HL-60 (cell line): Measurements from ENCODE around the gene MGAT4A.

ENCODE experiments used
- DNase-seq, 2 experiments: peaks; one replicate each; pipeline ENCODE4 v3.0.0-alpha.2; 2010 to 2020; ENCODE audit warnings: low read depth in 1 of 2, low spot score in 1 of 2
- H3K27ac ChIP-seq: fragments of 250-450 bp; sonication (Bioruptor Pico); replicated peaks from 2 replicates; pipeline ENCODE4 v1.5.1; 2020; ENCODE audit warnings: mild to moderate bottlenecking, moderate library complexity
- H3K27me3 ChIP-seq: fragments of 250-450 bp; sonication (Bioruptor Pico); 2 replicates; pipeline ENCODE4 v1.5.1; 2021; ENCODE audit warnings: mild to moderate bottlenecking, moderate library complexity; ENCODE audit not compliant: insufficient read depth, poor library complexity, severe bottlenecking
- H3K4me3 ChIP-seq: replicated peaks from 2 replicates; pipeline ENCODE4 v1.5.1; 2011; ENCODE audit warnings: mild to moderate bottlenecking, control low read depth, low read length; ENCODE audit not compliant: insufficient read depth
- GABPA ChIP-seq: IDR thresholded peaks from 2 replicates; pipeline ENCODE4 v1.6.1; 2012; ENCODE audit warnings: low read depth
- POLR2AphosphoS5 ChIP-seq: IDR thresholded peaks from 2 replicates; pipeline ENCODE4 v1.6.1; 2012; ENCODE audit warnings: low read depth
- SPI1 ChIP-seq: IDR thresholded peaks from 2 replicates; pipeline ENCODE4 v1.6.1; 2012; ENCODE audit warnings: low read depth, mild to moderate bottlenecking, borderline replicate concordance
- TF ChIP-seq, protein P1 (sequence below): IDR thresholded peaks from one replicate; pipeline ENCODE4 v1.5.1; 2011; ENCODE audit warnings: low read length, control low read depth, inconsistent platforms; ENCODE audit not compliant: insufficient read depth
- TF ChIP-seq, protein P2 (sequence below): IDR thresholded peaks from 2 replicates; pipeline ENCODE4 v1.6.1; 2012; ENCODE audit warnings: low read depth; ENCODE audit not compliant: insufficient replicate concordance

The MGAT4A gene

DNA sequence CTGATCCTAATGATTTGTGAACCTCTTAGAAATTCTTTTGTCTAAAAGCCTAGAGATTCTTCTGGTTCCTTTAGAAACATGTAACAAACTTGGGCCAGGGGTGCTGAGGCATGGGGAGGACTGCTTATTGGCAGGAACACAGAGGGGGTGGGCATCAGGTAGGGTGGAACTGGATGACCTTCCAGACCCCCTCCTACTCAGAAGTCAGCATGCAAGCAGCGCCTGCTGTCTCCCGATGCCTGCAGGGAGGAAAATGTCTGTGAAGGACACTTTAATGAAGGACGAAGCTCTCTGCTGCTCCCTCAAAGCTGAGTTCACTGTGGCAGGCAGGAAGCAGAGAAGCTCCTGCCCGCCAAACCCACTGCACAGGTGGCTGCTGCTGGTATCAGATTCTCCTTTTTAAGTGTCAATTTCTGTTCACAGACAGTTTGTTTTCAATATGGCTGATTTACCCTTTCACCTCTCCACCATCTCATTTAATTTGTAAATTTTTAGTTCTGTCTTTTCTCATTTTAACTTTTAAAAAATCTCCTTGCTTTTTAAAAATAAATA lies 142.0 kb downstream of the MGAT4A start:
- TF ChIP-seq GABPA (no peak), SPI1 (no peak), POLR2AphosphoS5 (no peak)
- TF ChIP-seq, protein P1, sequence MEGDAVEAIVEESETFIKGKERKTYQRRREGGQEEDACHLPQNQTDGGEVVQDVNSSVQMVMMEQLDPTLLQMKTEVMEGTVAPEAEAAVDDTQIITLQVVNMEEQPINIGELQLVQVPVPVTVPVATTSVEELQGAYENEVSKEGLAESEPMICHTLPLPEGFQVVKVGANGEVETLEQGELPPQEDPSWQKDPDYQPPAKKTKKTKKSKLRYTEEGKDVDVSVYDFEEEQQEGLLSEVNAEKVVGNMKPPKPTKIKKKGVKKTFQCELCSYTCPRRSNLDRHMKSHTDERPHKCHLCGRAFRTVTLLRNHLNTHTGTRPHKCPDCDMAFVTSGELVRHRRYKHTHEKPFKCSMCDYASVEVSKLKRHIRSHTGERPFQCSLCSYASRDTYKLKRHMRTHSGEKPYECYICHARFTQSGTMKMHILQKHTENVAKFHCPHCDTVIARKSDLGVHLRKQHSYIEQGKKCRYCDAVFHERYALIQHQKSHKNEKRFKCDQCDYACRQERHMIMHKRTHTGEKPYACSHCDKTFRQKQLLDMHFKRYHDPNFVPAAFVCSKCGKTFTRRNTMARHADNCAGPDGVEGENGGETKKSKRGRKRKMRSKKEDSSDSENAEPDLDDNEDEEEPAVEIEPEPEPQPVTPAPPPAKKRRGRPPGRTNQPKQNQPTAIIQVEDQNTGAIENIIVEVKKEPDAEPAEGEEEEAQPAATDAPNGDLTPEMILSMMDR: no peak
- TF ChIP-seq, protein P2, sequence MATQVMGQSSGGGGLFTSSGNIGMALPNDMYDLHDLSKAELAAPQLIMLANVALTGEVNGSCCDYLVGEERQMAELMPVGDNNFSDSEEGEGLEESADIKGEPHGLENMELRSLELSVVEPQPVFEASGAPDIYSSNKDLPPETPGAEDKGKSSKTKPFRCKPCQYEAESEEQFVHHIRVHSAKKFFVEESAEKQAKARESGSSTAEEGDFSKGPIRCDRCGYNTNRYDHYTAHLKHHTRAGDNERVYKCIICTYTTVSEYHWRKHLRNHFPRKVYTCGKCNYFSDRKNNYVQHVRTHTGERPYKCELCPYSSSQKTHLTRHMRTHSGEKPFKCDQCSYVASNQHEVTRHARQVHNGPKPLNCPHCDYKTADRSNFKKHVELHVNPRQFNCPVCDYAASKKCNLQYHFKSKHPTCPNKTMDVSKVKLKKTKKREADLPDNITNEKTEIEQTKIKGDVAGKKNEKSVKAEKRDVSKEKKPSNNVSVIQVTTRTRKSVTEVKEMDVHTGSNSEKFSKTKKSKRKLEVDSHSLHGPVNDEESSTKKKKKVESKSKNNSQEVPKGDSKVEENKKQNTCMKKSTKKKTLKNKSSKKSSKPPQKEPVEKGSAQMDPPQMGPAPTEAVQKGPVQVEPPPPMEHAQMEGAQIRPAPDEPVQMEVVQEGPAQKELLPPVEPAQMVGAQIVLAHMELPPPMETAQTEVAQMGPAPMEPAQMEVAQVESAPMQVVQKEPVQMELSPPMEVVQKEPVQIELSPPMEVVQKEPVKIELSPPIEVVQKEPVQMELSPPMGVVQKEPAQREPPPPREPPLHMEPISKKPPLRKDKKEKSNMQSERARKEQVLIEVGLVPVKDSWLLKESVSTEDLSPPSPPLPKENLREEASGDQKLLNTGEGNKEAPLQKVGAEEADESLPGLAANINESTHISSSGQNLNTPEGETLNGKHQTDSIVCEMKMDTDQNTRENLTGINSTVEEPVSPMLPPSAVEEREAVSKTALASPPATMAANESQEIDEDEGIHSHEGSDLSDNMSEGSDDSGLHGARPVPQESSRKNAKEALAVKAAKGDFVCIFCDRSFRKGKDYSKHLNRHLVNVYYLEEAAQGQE: no peak
- Histone ChIP-seq H3K27ac (no peak overlapping the region), H3K27me3 (no peaks in the 10 kb centered on the region), H3K4me3 (no peak overlapping the region)
- DNase-seq: no peak

DNA sequence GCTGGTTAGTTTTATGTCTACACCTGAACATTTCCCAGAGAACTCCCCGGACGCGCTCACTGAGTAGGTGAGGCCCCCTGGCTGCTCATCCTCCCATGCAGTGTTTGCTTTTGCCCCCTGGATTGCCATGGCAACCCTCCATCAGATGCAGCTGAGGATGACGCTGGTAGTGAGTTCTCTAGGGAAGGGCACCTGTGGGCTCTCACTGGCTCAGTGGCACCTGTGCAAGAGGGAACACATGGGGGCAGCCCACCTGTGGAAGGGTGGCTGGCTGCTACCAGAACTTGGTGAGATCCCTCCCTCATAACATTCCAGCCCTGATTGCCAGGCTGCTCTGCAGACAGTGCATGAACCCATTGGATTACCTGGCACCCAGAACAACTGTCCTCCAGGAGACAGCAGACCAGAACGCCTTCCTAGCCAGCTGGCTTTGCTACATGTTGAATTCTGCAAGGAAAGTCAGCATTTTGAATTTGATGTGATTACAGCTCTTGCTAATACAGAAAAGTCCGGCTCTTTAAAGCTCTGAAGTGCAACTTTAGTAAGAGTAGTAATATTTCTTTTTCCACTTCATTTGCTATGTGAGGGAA lies 144.3 kb downstream of the MGAT4A start:
- H3K27ac ChIP-seq: no peak overlapping the region
- no peaks in the 10 kb centered on the region for H3K27me3 ChIP-seq
- TF ChIP-seq GABPA (no peak), POLR2AphosphoS5 (no peak), SPI1 (no peak)
- TF ChIP-seq, protein P1: no peak
- TF ChIP-seq, protein P2: no peak
- no peak overlapping the region for H3K4me3 ChIP-seq
- DNase-seq: no peak

DNA sequence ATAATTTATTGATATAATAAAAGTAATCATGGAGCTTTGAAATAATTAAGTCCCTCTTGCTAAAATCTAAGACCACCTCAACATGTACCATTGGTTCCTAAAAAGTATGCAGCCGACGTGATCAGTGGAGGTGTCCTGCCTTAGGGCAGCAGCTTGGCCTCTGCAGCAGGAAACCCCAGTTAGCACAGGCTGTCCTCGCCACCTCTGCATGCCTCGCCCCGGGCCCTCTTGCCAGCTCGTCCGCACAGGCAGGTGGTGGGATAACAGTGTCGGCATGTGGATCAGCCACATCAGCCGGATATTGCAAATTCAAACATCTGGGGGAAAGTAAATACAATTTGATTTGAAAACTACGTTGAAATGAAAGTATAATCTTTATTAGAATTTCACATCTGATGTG lies 145.5 kb downstream of the MGAT4A start:
- Histone ChIP-seq H3K27ac (no peak overlapping the region), H3K27me3 (no peaks in the 10 kb centered on the region), H3K4me3 (no peak overlapping the region)
- DNase-seq: no peak
- TF ChIP-seq SPI1 (no peak), GABPA (no peak)
- TF ChIP-seq, protein P1: no peak
